Psoas muscle (tissue), 8 donors: ENCODE measurements around the gene PPP2R2D. TPM values are rescaled to one million over a fixed set of nuclear protein-coding genes. Genes with fewer than 3 reads are reported as not detected.

Source experiments
- ATAC-seq, 4 donors: fragments of 200-7000 bp; cut with Tn5 transposase; one replicate each; pipeline ENCODE4 v1.9.1; 2020; ENCODE audit warnings: moderate library complexity in 3 of 4, mild to moderate bottlenecking in 2 of 4
- DNase-seq, 2 donors: peaks; one replicate each; pipeline ENCODE4 v3.0.0-alpha.2; 2020
- H3K27ac ChIP-seq: fragments of 200-600 bp; one replicate; pipeline ENCODE4 v1.8.0; 2022
- H3K27me3 ChIP-seq, 3 donors: fragments of 200-600 bp in 1 of 3; one replicate each; pipeline versions ENCODE4 v1.6.1 to v1.8.0; 2013 to 2022; ENCODE audit warnings: low read length in 2 of 3, mild to moderate bottlenecking in 2 of 3, moderate library complexity in 1 of 3; ENCODE audit not compliant: insufficient read depth in 3 of 3
- H3K36me3 ChIP-seq, 2 donors: fragments of 200-600 bp in 1 of 2; one replicate each; pipeline versions ENCODE4 v1.6.1 to v1.8.0; 2013 to 2022; ENCODE audit warnings: low read depth in 1 of 2, mild to moderate bottlenecking in 1 of 2, moderate library complexity in 1 of 2; ENCODE audit not compliant: insufficient read depth in 1 of 2
- H3K4me1 ChIP-seq: fragments of 200-600 bp; one replicate; pipeline ENCODE4 v1.8.0; 2022
- H3K4me3 ChIP-seq: fragments of 200-600 bp; one replicate; pipeline ENCODE4 v1.8.0; 2022; ENCODE audit warnings: mild to moderate bottlenecking
- H3K9me3 ChIP-seq: fragments of 200-600 bp; one replicate; pipeline ENCODE4 v1.8.0; 2022
- WGBS, 3 donors: extraction: QIAGEN DNeasy Blood & Tissue Kit; methylation state at CpG; one replicate each; pipeline versions ENCODE4 v1.1.6 to v1.1.7; 2013; 5-methylcytosine and 5-hydroxymethylcytosine counted together
- intact Hi-C, 2 donors: fragments of 100-400 bp; cut with DNase I; formaldehyde crosslinking; loops; one replicate each; pipeline versions ENCODE4 v1.11.0 to v1.14.2; 2022
- polyA plus RNA-seq, 3 donors: library from polyadenylated mRNA; stranded (reverse); fragments of 200-250 nt; gene quantifications; one replicate each; pipeline ENCODE4 v1.2.3, GENCODE V29; 2013
- total RNA-seq, 4 donors: library from RNA; stranded (reverse); fragmentation: NEBNext Ultra II Directional in 2 of 4; extraction: Animal tissue kit (Norgen Biotek cat#: 25700) in 2 of 4; gene quantifications; one replicate each; pipeline versions ENCODE4 v1.2.1 to v1.2.4, GENCODE V29; 2021 to 2023
- TF ChIP-seq, protein P1 (sequence below): fragments of 200-600 bp; IDR thresholded peaks from one replicate; pipeline ENCODE4 v1.8.0; 2022; ENCODE audit warnings: antibody characterized with exemption
- donor health status: healthy with polysubstance abuse.
- donor health status: DM: no; HTN: no; CAD: no; lungs with moderate emphysema.
- donor health status: Bipolar disorder and iron deficiency.
- donor health status: healthy.
- donor health status: DM: yes; HTN: yes; CAD: no.
- donor health status: DM: no; HTN: no; CAD: no.
- donor health status: DM: no; HTN: no; CAD: no.
- donor health status: DM: yes; HTN: yes; CAD: no.

The PPP2R2D gene
- total and polyA plus RNA-seq, 7 donors, result 19.2 to 47.4 (median 25.7) TPM

DNA sequence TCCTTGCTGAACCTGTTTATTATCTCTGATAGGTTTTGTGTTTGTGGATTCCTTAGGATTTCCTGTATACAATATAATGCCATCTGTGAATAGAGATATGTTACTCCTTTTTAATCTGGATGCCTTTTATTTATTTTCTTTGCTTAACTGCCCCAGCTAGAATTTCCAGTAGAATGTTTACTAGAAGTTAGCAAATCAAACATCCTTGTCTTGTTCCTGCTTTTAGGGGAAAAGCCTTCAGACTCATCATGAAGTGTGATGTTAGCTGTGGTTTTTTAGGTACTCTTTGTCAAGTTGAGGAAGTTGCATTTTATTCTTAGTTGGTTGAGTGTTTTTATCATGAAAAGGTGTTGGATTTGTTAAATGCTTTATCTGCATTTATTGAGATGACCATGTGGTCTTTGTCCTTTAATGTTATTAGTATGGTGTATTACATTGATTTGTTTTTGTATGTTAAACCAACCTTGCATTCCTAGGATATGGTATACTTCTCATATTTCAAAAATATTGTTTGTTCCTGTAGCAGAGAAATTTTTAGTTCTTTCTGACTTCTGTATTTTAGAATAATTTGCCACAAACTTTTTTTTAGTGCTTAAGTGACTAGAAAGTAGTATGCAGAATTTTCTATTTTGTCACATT is 24.3 kb downstream of the PPP2R2D start:
- Histone ChIP-seq H3K4me3 (no peak overlapping the region), H3K36me3 (no peaks in the 10 kb centered on the region), H3K4me1 (peaks cover 38% of the 10 kb centered on the region), H3K27ac (no peak overlapping the region), H3K27me3 (no peaks in the 10 kb centered on the region), H3K9me3 (peaks cover 13% of the 10 kb centered on the region)
- TF ChIP-seq, protein P1, sequence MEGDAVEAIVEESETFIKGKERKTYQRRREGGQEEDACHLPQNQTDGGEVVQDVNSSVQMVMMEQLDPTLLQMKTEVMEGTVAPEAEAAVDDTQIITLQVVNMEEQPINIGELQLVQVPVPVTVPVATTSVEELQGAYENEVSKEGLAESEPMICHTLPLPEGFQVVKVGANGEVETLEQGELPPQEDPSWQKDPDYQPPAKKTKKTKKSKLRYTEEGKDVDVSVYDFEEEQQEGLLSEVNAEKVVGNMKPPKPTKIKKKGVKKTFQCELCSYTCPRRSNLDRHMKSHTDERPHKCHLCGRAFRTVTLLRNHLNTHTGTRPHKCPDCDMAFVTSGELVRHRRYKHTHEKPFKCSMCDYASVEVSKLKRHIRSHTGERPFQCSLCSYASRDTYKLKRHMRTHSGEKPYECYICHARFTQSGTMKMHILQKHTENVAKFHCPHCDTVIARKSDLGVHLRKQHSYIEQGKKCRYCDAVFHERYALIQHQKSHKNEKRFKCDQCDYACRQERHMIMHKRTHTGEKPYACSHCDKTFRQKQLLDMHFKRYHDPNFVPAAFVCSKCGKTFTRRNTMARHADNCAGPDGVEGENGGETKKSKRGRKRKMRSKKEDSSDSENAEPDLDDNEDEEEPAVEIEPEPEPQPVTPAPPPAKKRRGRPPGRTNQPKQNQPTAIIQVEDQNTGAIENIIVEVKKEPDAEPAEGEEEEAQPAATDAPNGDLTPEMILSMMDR, result no peak
- ATAC-seq (no peak), DNase-seq (no peak)
- intact Hi-C loops, result no loop called here

DNA sequence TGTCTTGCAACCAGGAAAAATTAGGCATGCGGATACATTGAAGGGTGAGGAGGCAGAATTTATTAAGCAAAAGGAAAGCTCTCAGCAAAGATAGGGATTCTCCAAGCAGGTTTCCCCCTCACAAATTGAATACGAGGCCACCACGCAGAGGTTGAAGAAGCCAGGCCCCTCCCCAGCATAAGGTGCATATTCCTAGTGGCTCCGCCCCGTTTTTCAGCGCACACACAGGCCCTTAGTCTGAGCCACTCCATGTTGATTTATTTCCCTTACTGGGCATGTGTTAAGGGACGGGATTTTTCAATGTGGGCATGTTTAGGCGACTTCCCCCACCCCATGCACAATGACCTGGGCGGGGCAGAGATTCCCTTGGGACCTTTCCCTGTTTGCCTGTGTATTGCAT is 24.9 kb downstream of the PPP2R2D start:
- TF ChIP-seq, protein P1, result no peak
- no peak for ATAC-seq
- intact Hi-C loops, result no loop called here
- Histone ChIP-seq H3K36me3 (no peaks in the 10 kb centered on the region), H3K4me3 (no peak overlapping the region), H3K27me3 (no peaks in the 10 kb centered on the region), H3K27ac (no peak overlapping the region), H3K9me3 (peaks cover 13% of the 10 kb centered on the region), H3K4me1 (peaks cover 43% of the 10 kb centered on the region)
- WGBS, 3 donors, result 95 to 96% (median 95%) methylated on average over 9 of the region's 9 CpGs
- no peak for DNase-seq

GRCh38 chr10:131926253-131926652 is 25.4 kb downstream of the PPP2R2D start:
- TF ChIP-seq, protein P1, result no peak
- H3K36me3 ChIP-seq, result no peaks in the 10 kb centered on the region
- no peaks in the 10 kb centered on the region for H3K27me3 ChIP-seq
- no peak overlapping the region for H3K4me3 ChIP-seq
- H3K9me3 ChIP-seq, result peaks cover 13% of the 10 kb centered on the region
- DNase-seq, result no peak
- 98 to 99% (median 98%) methylated on average over 10 of the region's 10 CpGs for WGBS, 3 donors
- ATAC-seq, result no peak
- H3K27ac ChIP-seq, result no peak overlapping the region
- H3K4me1 ChIP-seq, result peaks cover 48% of the 10 kb centered on the region
- intact Hi-C loops, result no loop called here

GRCh38 chr10:131926743-131927595 is 26.2 kb downstream of the PPP2R2D start:
- no peak overlapping the region for H3K4me3 ChIP-seq
- no peaks in the 10 kb centered on the region for H3K36me3 ChIP-seq
- 95% methylated on average over 28 of the region's 28 CpGs for WGBS, 3 donors
- no peak overlapping the region for H3K27ac ChIP-seq
- TF ChIP-seq, protein P1, result no peak
- H3K27me3 ChIP-seq, result no peaks in the 10 kb centered on the region
- H3K9me3 ChIP-seq, result peaks cover 13% of the 10 kb centered on the region
- H3K4me1 ChIP-seq, result peaks cover 52% of the 10 kb centered on the region
- ATAC-seq, result no peak
- intact Hi-C loops, result no loop called here
- DNase-seq, result no peak
